ENCODE measurements around the gene C19orf25. TPM values are rescaled to one million over a fixed set of nuclear protein-coding genes. Genes with fewer than 3 reads are reported as not detected.

The C19orf25 gene
- total RNA-seq, 4 donors from 2014 or later, result 21.6 to 43.6 (median 29.8) TPM

GRCh38 chr19:1470055-1470304 is 9.0 kb downstream of the C19orf25 start:
- H3K4me3 ChIP-seq, result peak overlapping the region; percentile 46 to 59 (median 49)
- TF ChIP-seq POLR2AphosphoS5 (IDR thresholded peaks at IDR 0.05) (no peak), CTCF (IDR thresholded peaks at IDR 0.05) (no peak), EP300 (IDR thresholded peaks at IDR 0.05) (no peak), POLR2A (IDR thresholded peaks at IDR 0.05; ENCODE audit: low read depth) (no peak)
- H3K9me3 ChIP-seq, result no peaks in the 10 kb centered on the region
- 6% methylated on average over 6 of the region's 22 CpGs for WGBS
- peaks cover 32 to 100% (median 71%) of the 10 kb centered on the region in 4 donors for H3K27me3 ChIP-seq
- peaks cover 0 to 15% (median 5%) of the 10 kb centered on the region in 4 donors for H3K36me3 ChIP-seq
- H3K27ac ChIP-seq (replicated peaks in 1 of 4), result no peak overlapping the region
- no peak for DNase-seq (ENCODE audit: extremely low spot score)
- peaks cover 58 to 95% (median 86%) of the 10 kb centered on the region in 4 donors for H3K4me1 ChIP-seq
- intact Hi-C loops (cut with DNase I), result no loop called here

GRCh38 chr19:1469255-1470054 is 9.6 kb downstream of the C19orf25 start:
- intact Hi-C loops (cut with DNase I), result no loop called here
- Histone ChIP-seq H3K9me3 (no peaks in the 10 kb centered on the region), H3K4me1 (peaks cover 58 to 95% (median 85%) of the 10 kb centered on the region in 4 donors), H3K27ac (replicated peaks in 1 of 4) (no peak overlapping the region), H3K4me3 (peak overlapping the region; percentile 46 to 59 (median 49)), H3K36me3 (peaks cover 0 to 10% (median under 1%) of the 10 kb centered on the region in 4 donors), H3K27me3 (peaks cover 32 to 100% (median 71%) of the 10 kb centered on the region in 4 donors)
- WGBS, result 12% methylated on average over 32 of the region's 117 CpGs
- TF ChIP-seq EP300 (IDR thresholded peaks at IDR 0.05) (no peak), POLR2A (IDR thresholded peaks at IDR 0.05; ENCODE audit: low read depth) (no peak), CTCF (IDR thresholded peaks at IDR 0.05) (no peak), POLR2AphosphoS5 (IDR thresholded peaks at IDR 0.05) (no peak)
- no peak for DNase-seq (ENCODE audit: extremely low spot score)

GRCh38 chr19:1468821-1469254 is 10.2 kb downstream of the C19orf25 start:
- no peak for DNase-seq (ENCODE audit: extremely low spot score)
- Histone ChIP-seq H3K27me3 (peaks cover 32 to 98% (median 71%) of the 10 kb centered on the region in 4 donors), H3K4me1 (peaks cover 54 to 89% (median 82%) of the 10 kb centered on the region in 4 donors), H3K4me3 (peak overlapping the region; percentile 46 to 59 (median 49)), H3K27ac (replicated peaks in 1 of 4) (no peak overlapping the region), H3K9me3 (no peaks in the 10 kb centered on the region), H3K36me3 (peaks cover 0 to 3% (median 0%) of the 10 kb centered on the region in 4 donors)
- TF ChIP-seq POLR2AphosphoS5 (IDR thresholded peaks at IDR 0.05), result no peak
- TF ChIP-seq EP300 (IDR thresholded peaks at IDR 0.05), result no peak
- TF ChIP-seq CTCF (IDR thresholded peaks at IDR 0.05), result no peak
- no peak for TF ChIP-seq POLR2A (IDR thresholded peaks at IDR 0.05; ENCODE audit: low read depth)
- WGBS, result 4% methylated on average over 9 of the region's 47 CpGs
- intact Hi-C loops (cut with DNase I), result no loop called here

GRCh38 chr19:1468274-1468820 is 10.7 kb downstream of the C19orf25 start:
- peaks cover 54 to 84% (median 78%) of the 10 kb centered on the region in 4 donors for H3K4me1 ChIP-seq
- intact Hi-C loops (cut with DNase I), result no loop called here

More at GRCh38 chr19:1468274-1468820, 10.7 kb downstream of the C19orf25 start:
- Histone ChIP-seq H3K36me3 (peaks cover 0 to 2% (median 0%) of the 10 kb centered on the region in 4 donors), H3K27ac (replicated peaks in 1 of 4) (no peak overlapping the region), H3K9me3 (no peaks in the 10 kb centered on the region), H3K27me3 (peaks cover 32 to 96% (median 69%) of the 10 kb centered on the region in 4 donors), H3K4me3 (peak overlapping the region; percentile 46 to 59 (median 49))
- WGBS, result 11% methylated on average over 8 of the region's 49 CpGs
- TF ChIP-seq CTCF (IDR thresholded peaks at IDR 0.05) (no peak), POLR2AphosphoS5 (IDR thresholded peaks at IDR 0.05) (no peak), POLR2A (IDR thresholded peaks at IDR 0.05; ENCODE audit: low read depth) (no peak), EP300 (IDR thresholded peaks at IDR 0.05) (no peak)
- no peak for DNase-seq (ENCODE audit: extremely low spot score)

All from esophagus muscularis mucosa (tissue), 4 donors.